ENCODE data around the gene ARMCX6.
"Not testable (repeated sequence)": the region's sequence is repeated elsewhere in the genome, so short reads cannot be mapped to it uniquely, and the experiment has no call there.

The ARMCX6 gene

GRCh38 chrX:101617211-101618191 lies at the start of gene ARMCX6:
Gene ARMCX6, minus strand, starts transcription at chrX:101618000. Its CDS starts 1,380 bp downstream, at chrX:101616620.
- peak; percentile 58 for DNase-seq

GRCh38 chrX:101659601-101660063 lies 41.8 kb upstream of the ARMCX6 start, which contains the start of gene ARMCX2:
Gene ARMCX2, minus strand, starts transcription at chrX:101659850. Its CDS starts 2,262 bp downstream, at chrX:101657588.
- DNase-seq: peak; percentile 19

DNA sequence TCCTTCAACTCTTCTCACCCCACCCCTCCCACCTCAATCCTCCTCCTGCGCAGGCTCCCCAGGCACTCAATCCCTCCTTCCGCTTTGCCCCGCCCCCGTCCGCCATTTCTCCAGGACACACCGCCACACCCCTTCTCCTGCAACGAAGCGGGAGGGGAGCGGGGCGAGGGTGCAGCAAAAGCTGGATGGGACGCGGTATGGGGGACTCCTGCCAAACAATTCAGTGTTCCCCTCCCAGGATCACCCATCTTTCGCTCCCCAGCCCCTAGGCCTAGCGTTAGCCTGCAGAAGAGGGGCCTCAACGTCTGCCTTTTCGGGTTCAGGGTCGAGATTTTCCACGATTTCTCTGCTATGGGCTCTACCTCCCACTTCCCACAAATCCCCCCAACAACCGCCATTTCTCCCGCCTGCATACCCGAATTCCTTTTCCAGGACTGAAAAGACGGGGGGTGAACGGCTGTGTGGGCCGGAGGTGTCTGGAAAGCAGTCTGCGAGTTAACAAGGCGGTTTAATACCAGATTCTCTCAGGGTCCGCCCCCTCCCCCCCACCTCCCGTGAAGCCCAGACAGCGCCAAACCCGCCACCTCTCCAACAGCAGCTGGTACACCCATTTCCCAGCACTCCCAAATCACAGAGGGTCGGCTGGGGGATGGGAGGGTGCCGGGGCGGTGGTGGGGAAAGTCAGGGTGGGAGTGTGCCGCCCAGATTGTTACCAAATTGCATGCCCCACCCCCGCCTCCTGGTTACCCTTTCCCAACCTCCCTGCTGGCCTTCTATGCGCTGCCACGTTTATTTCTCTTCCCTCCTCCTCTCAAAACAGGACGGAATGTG lies 41.1 kb upstream of the ARMCX6 start:
- peak; percentile 32 for DNase-seq

DNA sequence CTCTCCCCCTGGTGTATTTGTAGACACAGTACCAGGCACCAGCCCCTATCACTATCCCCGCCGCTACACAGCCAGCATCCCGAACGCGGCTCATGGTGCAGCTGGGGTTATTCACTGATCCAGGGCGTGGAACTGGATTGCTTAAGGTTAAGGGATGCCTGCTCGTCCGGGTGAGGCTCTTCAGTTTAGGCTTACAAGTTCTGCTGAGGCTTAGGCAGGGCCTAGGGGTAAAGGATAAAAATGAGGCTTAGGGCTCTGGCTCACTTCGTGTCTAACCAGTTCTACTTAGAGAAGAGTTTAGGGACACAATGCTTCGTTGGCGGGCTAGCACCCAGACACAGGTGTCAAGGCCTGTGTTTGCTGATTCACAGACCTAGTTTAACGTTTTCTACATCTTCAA lies 39.7 kb upstream of the ARMCX6 start:
- DNase-seq: no peak

- no peak for DNase-seq
Measured at GRCh38 chrX:101656817-101657216, 39.0 kb upstream of the ARMCX6 start.

- DNase-seq: no peak
Measured at GRCh38 chrX:101655534-101655933, 37.7 kb upstream of the ARMCX6 start.

- not testable (repeated sequence) for DNase-seq
Measured at GRCh38 chrX:101647716-101648115, 29.9 kb upstream of the ARMCX6 start.

DNA sequence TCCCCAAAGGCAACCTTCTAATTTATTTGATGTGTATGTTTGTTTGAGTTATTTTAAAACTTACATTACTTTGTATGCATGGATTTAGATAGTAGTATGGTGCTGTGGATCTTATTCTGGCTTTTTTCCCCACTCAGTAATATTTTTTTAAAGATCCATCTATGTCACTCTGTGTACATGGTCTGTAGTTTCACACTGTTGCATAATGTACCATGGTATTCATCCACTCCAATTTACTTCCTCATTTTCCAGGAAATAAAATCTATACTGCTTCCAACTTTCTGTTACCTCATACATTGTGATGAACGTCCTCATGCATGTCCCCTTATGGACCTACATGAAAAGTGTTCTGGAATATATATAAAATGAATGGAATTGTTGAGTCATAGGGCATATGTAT lies 24.3 kb upstream of the ARMCX6 start:
- no peak for DNase-seq

DNA sequence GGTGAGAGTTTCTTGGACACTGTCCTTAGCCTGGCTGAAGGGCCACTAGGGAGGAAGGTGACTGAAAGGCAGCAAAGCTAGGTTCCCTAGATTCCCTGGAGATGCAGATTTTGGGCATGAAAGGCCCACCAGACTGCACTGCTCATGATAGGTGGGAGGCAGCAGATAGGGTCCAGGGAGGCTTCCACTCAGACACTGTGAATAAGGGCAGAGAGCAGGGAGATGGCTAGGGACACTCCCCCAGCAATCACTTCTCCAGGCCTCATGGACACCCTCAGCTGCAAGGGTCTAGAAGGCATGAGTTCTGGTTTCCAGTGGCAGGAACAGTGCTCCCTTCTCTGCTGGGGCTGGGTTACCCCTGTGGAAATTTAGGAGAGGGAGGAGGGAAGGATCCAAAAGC lies 21.8 kb upstream of the ARMCX6 start:
- no peak for DNase-seq

GRCh38 chrX:101619364-101619763 lies 1.6 kb upstream of the ARMCX6 start:
- peak; percentile 21 for DNase-seq

GRCh38 chrX:101605728-101606127 lies 12.1 kb downstream of the ARMCX6 start:
- peak; percentile 5 for DNase-seq

- peak; percentile 23 for DNase-seq
Measured at GRCh38 chrX:101605146-101605545, 12.7 kb downstream of the ARMCX6 start.

GRCh38 chrX:101602077-101602476 lies 15.7 kb downstream of the ARMCX6 start:
- DNase-seq: no peak

DNA sequence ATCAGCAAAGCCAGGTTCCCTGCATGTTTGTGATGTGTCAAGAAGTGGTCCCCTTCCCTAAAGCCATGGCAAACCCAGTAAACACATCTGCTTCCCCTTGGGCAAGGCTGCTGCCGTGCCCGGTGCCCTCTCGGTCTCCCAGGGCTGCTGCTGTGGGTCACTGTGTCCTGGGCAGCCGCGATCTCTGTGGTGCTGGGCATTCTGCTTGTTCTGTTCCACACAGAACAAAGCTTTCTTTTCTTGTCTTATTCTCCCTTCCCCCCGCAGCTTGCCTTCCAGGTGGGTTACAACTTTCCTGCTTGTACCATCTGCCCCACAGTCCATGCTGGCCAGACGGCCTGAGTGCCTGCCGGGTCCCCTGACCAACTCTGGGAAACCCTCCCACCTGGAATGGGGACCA lies 18.2 kb downstream of the ARMCX6 start:
- DNase-seq: not testable (repeated sequence)

GRCh38 chrX:101595739-101596419 lies 21.9 kb downstream of the ARMCX6 start:
- peak; percentile 31 for DNase-seq
